ENCODE measurements around the gene DYSF.

DYSF gene

DNA sequence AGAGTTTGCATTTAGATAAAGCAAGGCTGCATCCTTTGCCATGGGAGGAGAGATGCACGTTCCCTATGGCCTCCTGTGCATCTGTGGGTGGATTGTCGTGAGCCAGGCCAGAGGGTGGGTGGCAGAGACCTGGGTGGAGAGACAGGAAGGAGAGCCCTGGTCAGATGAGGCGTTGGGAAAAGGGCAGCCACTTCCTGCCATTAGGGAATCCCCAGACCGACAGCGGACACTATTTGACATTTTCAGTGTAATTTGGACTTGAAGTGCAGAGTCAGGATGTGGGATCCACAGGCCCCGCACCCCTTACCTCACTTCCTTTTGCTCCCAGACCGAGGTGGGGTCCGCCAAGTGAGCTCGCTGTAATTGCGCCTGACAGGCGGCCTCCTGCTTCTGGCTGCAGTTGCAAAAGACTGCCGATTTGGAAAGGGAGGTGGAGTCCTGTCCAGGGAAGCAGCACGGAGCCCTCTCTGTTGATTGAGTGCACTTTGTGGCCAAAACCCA is 150.0 kb downstream of the DYSF start:
- DNase-seq (ENCODE audit: low spot score), result no peak

DNA sequence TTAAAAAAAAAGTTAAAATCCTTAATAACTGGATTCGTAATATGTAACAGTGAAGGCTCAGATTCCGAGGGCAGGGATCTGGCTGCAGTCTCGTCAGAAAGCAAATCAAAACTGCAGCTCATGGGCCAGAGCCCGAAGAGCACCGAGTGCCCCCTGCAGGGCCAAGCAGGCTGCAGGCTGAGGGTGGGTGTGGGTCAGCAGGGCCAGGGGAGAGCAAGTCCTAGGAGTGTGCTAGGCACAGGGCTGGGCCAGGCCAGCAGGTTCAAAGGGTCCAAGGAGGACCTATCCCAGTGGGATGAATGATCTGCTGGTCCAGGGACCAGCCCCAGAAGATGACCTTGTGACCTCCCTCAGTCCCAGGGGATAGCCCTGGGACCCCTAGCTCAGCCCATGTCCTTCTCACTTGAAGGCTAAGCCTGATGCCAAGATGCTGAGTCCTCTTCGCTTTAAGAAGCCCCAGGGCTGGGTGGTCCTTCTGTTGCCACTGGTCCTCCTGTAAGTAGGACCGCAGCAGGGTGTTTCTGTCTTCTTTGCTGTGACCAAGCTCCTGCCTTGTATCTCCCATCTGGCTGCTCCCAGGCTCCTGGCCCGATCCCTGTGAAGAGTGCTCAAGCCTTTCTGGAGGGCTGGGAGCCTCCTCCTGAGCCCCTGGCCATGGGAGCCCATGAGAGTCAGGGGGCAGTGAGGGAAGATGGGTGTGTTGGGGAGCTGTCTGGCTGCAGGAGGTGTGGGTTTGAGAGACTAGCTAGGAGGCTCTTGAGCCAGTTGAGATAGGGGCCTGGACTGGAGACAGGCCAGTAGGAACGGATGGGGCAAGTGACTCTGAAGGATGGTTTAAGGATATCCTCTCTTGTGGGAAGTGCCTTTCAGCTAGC is 150.7 kb downstream of the DYSF start:
- DNase-seq (ENCODE audit: low spot score), result no peak

DNA sequence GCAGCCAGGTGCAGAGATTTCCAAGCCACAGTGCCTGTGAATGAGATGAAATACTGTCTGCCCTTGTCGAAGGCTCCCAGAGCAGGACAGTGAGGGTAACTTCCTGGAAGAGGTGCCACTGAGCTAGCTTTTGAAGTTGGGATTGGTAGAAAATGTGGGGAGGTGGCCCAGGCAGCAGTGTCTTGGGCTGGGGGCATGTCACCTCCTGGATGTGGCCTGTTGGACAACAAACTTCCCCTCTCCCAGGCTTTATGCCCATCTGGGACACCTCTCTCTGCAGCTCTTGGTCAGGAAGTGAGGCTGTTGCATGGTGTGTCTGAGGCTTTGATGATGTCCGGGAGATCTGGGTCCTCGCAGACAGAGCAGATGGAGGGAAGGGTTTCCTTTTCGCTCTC is 151.4 kb downstream of the DYSF start:
- no peak for DNase-seq (ENCODE audit: low spot score)

DNA sequence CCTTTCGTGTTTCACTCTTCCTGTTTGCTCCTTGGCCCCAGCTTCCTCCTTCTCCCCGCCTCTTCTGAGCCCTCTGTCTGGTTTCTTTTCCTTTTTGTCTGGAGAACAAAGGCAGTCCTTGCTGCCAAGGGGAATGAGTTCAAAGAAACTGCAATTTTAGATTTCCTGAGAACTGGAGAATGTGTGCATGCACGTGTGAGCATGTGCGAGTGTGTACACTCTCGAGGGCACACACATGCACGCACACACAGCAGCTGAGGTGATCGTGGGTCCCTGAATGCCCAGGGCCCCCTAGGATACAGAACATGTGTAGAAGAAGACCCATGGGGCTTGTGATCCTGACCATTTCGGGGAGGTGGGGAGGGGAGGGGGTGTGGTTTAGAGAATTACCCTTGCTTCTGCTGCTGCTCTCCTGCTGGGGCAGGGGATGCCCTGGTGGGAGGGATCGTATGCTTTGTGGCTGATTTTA is 151.8 kb downstream of the DYSF start:
- no peak for DNase-seq (ENCODE audit: low spot score)

DNA sequence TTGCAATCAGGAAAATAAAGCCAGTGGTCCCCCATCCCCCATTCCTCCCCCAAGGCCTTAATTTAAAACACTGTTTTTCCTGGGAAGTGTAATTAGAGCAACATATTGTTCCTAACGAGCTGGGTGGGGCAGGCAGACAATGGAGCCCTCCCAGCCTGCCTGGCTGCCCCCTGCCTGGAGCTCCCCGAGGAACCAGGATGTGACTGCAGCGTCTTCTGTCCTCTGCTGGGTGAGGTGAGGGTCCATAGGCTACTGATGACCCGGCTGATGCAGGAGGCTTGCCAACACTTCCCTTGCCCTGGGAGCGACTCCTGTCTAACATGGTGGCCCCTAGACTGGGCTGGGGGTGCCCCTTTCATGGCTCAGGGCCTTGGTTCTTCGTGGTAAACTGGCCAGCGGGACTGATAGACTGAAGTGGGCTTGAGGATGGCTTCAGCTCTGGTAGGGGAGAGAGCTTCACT is 152.4 kb downstream of the DYSF start:
- DNase-seq (ENCODE audit: low spot score), result no peak

DNA sequence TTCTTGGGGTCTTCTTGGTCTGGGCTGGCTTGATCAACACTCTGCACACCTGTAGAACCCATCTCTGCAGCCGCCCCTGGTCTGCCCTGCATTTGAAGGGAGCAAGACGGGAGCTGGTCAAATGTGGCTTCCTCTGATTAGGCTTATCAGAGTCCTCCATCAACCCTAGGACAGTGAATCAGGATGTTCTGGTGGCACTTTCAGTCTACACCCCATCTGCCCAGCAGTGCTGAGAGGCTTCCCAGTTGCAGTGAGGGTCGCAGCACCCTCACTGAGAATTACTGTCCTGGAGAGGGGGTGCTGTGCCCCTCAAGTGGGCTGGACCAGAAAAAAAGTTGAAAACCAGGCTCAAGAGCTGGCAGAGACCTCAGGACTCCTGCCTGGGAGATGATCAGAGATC is 152.9 kb downstream of the DYSF start:
- DNase-seq (ENCODE audit: low spot score), result no peak

DNA sequence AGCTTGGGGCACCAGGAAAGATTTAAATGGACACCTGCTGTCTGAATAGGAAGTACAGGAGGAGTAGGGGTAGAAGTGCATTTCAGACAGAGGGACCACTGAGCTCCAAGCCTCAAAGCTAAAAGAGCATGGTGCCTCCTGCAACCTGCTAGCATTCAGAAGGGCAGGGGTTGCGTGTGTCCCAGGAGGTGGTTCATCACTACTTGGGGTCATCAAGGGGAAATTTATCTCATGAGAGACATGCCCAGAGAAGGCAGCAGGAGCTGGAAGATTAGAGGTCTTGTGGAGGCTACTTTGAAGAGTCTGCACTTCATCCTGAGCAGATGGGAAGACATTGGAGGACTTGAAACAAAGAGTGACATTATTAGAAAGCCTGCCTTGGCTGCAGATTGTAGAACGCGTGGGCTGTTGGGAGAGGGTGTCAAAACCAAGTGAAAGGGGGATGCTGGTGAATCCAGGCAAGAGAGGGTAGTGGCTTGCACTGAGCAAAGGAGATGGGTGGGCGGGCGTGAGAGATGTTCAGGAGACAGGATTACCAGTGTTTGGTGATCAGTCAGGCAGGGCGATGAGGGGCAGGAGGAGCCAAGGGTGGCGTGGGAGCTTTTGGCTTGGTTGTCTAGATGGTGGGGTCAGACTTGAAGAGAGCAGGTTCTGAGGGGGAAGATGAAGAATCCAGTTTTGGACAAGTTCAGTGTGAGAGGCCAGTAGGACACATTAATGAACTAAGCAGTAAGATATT is 154.0 kb downstream of the DYSF start:
- no peak for DNase-seq (ENCODE audit: low spot score)

DNA sequence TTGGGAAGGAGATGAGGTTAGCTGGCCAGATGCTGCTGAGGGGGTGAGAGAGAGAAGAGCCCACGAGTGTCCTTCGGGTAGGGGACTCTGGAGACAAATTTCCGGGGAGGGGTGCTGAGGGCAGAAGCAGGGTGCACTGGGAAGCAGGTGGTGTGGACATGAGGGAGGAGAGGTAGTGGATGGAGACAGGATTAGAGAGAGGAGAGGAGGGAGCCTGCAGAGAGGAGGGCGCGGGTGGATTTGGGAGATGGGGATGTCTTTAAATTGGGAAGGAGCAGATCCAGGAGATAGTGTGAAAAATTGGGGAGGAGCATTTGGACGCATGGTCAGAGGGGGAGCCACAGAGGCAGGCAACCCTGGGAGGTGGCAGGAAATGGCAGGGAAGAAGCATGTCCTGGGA is 154.7 kb downstream of the DYSF start:
- DNase-seq (ENCODE audit: low spot score), result no peak

DNA sequence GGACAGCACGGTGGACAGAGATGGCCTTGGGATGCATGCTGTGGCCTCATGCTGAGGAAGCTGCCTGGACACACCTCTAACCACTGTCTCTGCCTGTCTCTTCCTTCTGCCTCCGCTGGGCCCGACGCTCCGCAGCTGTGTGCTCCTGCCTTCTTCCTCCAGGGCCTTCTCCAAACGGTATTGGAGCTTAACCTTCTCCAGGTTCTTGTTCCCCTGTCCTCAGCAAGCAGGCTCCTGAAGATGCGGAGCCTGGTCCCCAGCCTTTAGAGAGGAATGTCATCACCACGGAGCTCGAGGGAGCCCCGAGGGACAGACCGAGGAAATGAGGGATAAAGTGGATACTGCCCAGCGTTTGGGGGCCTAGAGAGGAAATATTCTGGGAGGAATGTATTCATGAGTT is 155.1 kb downstream of the DYSF start:
- no peak for DNase-seq (ENCODE audit: low spot score)

DNA sequence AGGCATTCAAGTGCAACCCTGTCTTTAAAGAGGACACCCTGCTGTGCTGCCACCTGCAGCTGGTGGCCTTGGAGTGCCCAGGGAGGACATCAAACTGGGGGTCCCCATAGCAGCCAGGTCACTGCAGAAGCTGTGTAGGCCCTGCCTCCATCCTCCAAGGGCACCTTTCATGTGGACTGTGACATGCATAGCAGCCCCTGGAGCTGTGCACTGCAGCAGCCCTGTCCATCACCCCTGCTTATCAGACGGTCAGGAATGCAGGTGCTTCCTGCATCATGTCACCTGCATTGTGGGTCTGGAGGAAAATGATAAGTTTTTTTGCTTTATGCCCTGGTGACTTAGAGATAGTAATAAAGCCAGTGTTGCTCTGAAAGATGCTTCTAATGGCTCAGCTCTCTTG is 155.7 kb downstream of the DYSF start:
- DNase-seq (ENCODE audit: low spot score), result no peak

DNA sequence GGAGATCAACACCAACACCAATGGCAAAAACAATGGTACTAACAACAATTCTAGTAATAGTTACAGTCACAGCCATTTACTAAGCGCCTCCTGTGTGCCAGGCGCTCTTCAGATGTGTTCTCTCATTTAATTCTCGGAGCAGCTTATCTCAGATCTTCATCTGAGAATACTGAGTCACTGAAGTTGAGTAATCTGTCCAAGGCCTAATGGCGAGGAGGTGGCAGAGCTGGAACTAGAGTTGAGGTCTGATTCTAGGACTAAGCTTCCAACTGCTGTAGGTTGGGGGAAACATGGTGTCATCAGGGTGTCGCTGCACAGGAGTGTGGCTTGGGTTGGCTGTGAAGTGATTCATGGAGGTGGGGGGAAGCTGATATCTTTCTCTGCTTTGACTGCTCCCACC is 156.1 kb downstream of the DYSF start:
- no peak for DNase-seq (ENCODE audit: low spot score)

DNA sequence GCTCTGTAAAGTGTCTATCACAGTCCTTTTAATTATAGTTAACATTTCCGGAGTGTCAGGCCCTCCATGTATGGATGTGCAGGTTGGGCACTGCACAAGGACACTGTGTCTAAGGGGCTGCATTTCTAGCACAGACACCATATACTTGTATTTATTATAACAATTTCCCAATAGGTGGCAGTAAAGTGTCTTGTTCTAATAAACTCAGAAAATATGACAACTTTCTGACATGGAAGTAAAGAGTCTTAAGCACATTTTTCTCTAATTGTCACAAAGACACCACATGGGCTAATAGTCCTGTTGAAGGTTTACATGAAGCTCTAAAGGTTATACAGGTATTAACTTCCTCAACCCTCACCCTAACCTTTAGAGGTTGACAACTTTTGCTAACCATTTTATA is 156.6 kb downstream of the DYSF start:
- DNase-seq (ENCODE audit: low spot score), result no peak

DNA sequence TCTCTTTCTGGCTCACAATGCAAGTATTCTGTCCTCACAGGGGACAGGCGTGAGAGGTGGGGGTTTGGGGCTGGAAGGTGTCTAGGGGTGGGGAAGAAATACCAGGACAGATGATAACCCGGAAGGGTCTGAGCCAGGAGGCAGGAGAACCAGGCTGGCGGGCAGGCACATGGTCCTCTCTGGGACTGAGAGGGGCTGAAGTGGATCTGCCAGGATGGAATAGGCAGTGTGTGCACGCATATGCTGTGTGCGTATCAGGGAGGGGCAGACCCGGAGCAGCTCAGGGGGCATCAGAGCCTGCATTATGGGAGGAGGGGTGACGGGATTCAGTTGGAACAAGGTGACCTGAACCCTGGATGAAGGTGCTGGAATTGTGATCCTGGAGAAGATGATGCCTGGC is 157.3 kb downstream of the DYSF start:
- DNase-seq (ENCODE audit: low spot score), result no peak

DNA sequence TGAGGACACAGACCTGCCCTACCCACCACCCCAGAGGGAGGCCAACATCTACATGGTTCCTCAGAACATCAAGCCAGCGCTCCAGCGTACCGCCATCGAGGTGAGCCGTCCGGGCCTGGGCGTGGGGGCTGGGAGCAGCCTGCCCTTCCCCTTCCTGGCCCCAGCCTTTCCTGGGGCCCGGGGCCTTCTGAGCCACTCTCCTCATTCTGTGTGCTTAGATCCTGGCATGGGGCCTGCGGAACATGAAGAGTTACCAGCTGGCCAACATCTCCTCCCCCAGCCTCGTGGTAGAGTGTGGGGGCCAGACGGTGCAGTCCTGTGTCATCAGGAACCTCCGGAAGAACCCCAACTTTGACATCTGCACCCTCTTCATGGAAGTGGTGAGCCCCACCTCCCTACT is 157.9 kb downstream of the DYSF start:
- DNase-seq (ENCODE audit: low spot score), result no peak

DNA sequence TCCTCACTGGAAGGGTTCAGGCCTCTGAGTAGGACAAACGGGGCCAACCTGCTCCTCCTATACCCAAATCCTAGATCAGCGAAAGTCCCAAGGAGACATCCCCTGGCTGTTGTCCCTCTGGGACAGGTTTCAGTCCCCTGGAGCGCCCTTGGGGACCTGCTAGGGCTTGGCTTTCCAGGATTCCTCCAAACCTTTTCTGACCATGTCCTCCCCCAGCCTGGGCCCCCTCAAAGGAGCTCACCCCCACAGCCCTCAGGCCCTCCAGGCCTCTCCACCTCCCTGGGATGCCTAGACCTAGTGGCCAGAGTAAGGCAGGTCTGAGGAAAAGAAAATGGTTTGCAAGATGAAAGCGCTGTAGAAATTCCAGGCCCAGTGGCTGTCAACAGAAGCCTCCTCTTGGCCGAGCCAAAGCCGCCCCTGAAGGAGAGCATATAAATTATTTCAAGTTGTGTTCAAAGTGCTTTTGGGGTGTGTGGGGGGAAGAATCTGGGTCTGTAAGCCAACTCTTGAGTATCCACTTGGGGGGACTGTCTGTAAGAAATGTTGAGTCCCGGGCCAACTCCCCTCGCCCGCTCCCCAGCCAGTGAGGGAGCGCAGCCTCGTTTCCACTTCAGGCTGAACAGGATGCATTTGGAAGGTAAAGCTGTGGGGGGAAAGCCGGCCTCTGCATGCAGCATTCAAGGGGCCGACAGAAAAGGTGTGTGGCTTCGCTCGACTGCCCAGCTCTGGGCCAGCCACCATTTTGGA is 158.6 kb downstream of the DYSF start:
- DNase-seq (ENCODE audit: low spot score), result no peak

DNA sequence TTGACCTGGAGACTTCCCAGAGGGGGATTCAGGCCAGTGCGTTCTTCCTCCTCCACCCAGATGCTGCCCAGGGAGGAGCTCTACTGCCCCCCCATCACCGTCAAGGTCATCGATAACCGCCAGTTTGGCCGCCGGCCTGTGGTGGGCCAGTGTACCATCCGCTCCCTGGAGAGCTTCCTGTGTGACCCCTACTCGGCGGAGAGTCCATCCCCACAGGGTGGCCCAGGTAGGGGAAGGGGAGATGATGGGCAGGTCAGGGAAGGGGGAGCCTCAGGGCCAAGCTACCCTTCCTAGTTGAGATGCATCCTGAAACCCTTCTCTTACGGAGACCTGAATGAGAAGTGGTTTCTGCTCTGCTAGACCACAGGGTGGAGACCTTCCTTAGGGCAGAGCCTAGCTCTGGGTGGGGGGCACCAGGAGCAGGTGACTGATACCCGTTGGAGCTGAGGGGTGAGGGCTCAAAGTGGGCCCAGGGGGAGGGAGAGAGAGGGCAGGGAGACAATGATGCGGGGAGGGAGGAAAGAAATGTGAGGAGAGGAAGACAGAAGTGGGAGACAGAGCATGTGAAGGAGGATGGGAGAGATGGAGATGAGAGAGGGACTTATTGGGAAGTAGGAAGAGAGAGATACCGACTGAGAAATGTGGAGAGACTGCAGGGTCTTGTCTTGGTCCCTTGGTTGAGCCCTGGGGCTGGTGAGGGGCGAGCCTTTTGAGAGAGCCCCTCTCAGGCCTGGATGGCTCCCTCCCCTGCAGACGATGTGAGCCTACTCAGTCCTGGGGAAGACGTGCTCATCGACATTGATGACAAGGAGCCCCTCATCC is 159.4 kb downstream of the DYSF start:
- no peak for DNase-seq (ENCODE audit: low spot score)

DNA sequence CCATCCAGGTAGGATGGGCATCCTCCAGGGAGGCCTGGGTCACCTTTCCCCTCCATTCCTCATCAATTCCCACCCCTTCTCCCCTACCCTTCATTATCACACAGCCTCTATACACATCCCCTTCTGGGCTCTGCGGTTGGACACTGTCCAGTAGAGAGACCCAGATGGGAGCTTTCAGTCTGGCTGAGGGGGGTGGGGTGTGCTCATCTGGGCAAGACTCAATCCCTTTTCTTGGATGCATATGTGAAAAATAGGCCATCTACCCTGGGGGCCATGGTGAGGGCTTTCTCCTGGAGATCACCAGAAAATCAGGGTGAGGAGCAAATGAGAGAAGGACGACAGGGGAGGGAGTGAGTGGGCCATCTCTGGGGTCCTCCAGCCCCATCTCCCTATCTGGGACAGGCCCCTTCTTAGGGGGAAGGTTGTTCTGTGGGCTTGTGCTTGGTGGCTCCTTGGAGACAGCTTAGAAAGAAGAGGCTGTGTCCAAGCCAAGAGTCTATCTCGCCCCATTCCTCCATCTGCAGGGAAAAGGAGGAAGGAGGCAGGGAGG is 160.1 kb downstream of the DYSF start:
- no peak for DNase-seq (ENCODE audit: low spot score)

DNA sequence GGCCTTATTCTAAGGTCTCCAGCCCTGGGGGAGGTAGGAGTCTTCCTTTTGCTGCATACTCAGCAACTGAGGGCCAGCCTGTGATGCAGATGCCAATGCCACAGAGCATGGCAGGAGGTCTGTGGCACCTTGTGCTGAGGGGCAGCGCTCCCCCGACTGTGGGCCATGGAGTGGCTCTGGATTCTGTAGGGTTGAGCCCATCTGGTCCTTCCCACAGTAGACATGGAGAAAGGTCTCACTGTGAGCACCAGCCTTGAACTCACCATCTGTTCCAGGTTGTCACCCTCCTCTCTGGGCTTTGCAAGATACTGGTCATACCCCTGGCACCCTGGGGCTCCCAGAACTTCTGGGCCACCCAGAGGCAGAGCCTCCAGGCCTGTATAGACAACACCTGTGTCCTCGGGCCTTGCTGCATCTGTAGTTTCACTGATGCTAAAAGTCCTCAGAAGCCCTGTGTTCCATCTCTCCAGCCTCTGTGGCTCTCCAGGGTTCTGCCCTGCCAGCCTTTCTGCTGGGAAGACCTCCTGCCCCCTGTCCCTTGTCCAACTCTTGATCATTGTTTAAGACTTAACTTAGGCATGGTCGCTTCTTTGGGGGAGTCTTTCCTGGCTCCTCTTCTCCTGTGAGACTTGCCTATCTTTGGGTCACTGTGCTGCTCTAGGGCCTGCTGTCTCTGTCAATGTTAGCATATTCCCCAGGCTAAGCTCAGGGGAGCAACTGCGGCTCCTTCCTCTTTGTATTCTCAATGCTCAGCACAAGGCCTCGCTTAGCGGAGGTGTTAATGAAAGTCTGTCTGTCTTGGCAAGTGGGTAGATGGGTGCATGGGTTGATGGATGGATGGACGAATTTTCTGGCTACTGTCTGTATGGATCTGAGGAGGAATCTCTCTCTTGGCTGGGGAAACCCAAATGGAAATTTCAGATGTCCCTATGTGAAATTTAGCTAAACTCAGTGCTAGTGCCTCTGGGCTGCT is 160.9 kb downstream of the DYSF start:
- no peak for DNase-seq (ENCODE audit: low spot score)

DNA sequence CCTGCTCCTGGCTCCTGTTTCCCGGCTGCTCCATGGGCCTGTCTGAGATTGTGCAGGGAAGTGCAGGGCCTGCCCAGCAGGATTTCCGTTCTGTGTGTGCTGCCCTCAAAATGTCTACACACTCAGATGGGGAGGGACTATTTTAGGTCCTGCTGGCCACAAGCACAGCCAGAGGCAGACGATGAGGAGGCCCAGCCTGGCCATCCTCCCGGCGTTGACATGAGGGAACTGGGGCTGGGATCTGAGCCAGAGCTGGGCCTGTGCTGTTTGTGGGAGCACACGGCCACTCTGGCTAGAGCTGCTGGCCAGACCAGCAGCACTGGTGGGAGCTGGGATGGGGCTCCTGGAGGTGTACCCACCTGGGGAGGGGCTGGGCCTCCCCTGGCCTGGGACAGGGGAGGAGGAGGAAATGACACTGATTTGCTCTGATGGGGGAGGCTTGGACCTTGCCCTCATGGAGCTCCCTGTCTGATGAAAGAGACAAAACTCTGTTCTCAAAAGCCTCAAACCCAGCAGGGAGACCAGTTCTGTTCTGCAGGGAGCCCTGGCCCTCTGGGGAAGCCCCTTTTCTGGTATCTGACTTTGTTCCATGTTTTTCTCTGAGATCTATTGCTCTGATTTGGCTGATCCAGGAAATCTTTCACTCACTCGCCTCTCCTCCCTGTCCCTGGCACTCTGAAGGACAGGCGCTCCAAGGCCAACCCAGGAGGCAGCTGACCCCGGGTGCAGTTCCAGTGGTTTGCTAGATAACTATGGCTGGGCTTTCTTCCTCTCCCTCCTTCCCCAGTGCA is 161.8 kb downstream of the DYSF start:
- DNase-seq (ENCODE audit: low spot score), result no peak

Measured in germinal center (tissue), 1 donor.